DMS153 (cell line): Measurements from ENCODE around the gene SLC15A2.

Experiments used
- DNase-seq: peaks from one replicate; lab custom pipeline; 2025; lab: John Stamatoyannopoulos, UW

SLC15A2 gene

GRCh38 chr3:121981473-121981872 lies 87.3 kb downstream of the SLC15A2 start:
- no peak for DNase-seq

GRCh38 chr3:121985846-121986245 lies 91.6 kb downstream of the SLC15A2 start:
- no peak for DNase-seq

- no peak for DNase-seq
Observed at GRCh38 chr3:121988146-121988545, 93.9 kb downstream of the SLC15A2 start.

- no peak for DNase-seq
Observed at GRCh38 chr3:121989943-121990342, 95.7 kb downstream of the SLC15A2 start.

- no peak for DNase-seq
Observed at GRCh38 chr3:121992601-121993560, 98.7 kb downstream of the SLC15A2 start.
